ENCODE measurements around the gene TMEM132D. TPM values are rescaled to one million over a fixed set of nuclear protein-coding genes. Genes with fewer than 3 reads are reported as not detected.

Gene TMEM132D
- total RNA-seq, 2 experiments from 2014 or later, result not detected

DNA sequence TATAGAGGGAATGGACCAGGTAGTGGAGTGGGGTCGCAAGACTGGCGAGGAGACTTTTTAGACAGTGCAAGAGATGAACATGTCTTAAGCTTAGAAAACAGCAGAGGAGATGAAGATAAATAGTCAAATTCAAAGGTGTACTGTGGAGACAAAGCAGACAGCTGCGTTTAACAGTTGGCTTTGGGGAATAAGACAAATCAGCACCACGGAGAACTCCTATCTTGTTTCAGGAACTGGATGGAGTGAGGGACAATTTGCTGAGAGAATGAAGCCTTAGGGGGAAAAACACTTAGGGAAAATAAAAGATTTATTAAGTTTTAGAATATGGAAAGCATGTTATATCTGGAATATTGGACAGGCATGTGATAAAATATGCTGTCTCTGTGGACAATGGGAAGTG lies 591.8 kb downstream of the TMEM132D start:
- ChIA-PET CTCF (no interaction called here), POLR2A (no interaction called here)

GRCh38 chr12:129310346-129310745 lies 593.5 kb downstream of the TMEM132D start:
- CTCF ChIA-PET, result no interaction called here
- POLR2A ChIA-PET, result no interaction called here

- ChIA-PET POLR2A (no interaction called here), CTCF (no interaction called here)
Observed at GRCh38 chr12:129305851-129306250, 598.0 kb downstream of the TMEM132D start.

DNA sequence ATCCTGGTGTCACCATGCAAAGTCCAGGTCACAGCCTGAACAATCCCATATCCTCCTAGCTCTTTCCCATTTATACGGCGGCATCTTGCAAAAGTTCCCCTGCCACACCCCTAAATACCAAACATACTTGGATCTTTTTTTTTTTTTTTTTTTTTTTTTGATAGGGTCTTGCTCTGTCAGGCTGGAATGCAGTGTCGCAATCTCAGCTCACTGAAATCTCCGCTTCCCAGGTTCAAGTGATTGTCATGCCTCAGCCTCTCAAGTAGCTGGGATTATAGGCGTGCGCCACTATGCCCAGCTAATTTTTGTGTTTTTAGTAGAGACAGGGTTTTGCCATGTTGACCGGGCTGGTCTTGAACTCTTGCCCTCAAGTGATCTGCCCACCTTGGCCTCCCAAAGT lies 599.3 kb downstream of the TMEM132D start:
- ChIA-PET POLR2A (no interaction called here), CTCF (no interaction called here)

GRCh38 chr12:129300011-129300410 lies 603.8 kb downstream of the TMEM132D start:
- ChIA-PET CTCF (no interaction called here), POLR2A (no interaction called here)

- ChIA-PET CTCF (no interaction called here), POLR2A (no interaction called here)
Observed at GRCh38 chr12:129298921-129299320, 604.9 kb downstream of the TMEM132D start.

DNA sequence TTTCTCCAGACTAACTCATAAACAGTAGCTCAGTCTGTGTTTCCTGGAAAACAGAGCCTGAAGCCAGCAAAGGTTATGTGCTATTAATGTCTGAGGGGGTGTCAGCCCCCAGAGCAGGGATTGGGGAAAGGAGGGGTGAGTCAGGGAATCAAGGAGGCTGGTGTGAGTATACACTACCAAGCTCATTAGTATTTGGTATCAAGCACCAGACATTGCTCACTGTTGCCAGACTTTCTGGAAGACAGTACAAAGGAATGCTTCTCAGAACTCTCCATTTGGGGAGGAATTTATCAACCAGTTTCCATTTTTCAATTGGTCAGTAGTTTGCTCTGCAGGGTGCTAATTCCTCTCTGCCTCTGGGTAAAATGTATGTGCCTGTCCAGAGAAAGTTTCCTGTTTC lies 607.2 kb downstream of the TMEM132D start:
- POLR2A ChIA-PET, result no interaction called here
- CTCF ChIA-PET, result no interaction called here

- POLR2A ChIA-PET, result no interaction called here
Observed at GRCh38 chr12:129294868-129295267, 609.0 kb downstream of the TMEM132D start.

GRCh38 chr12:129279771-129280170 lies 624.1 kb downstream of the TMEM132D start:
- ChIA-PET CTCF (no interaction called here), POLR2A (no interaction called here)

More at GRCh38 chr12:129294868-129295267, 609.0 kb downstream of the TMEM132D start:
- CTCF ChIA-PET, result no interaction called here

DNA sequence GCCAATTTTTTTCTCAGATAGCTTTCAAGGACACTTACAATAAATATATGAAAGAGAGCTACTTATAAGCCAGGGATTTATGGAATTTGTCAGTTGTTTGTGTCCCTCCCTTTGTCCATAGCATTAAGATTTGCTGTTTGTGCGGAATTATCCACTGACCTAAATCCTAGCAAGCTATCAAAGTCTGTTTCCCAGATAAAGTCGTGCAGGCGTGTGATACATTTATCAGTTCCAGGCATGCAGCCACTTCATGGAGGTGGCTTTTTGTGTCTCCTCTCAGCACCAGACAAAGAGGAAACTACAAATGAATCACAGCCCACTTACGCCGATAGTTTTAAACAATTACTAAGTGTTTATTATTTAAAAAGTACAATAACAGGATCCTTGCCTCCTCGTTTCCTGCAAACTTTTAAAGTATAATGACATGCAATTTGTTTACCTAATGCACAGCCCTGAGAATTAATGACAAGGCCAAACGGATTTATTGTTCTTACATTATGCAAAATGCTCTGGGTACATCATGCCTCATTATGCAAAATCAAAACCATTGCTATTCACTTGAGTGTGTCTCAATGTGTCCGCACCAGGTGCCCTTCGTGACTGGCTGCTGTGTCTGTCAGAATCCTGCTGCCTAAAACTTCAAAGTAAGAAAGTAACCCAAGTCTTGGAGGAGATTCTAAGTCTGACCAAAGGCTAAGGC lies 627.3 kb downstream of the TMEM132D start:
- CTCF ChIA-PET, result no interaction called here

DNA sequence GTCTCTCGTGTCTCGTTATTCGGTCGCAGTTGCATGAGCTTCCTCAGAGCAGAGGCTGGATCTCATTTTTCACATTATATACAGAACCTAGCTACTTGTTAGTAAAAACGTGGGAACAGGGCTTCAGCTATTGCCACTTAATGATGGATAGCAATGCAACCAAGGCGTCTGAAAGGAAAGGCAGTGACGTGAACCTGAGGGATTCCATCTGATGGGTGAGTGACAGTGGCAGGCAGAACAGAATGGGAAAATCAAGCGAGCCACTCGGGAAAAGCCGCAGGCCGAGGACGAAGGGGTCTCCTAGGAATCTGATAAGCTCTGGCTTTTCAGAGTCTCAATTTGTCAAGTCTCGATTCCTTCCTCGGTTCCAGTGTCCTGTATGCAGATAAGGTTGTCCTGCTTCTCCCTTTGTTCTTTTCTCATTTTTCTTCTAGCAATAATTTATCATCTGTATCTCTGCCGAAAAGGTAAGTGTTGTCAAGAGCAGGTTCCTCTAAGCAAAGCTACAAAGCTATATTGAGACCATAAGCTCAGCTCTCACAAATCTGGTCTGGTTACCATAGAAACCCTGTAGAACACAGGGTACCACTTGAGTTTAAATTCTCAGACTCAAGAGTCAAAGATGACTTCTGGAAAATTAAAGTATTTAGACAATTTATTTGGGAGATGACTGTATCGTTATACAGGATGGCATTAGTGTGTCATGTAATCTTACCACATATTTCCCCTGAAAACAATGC lies 633.9 kb downstream of the TMEM132D start:
- ChIA-PET CTCF (no interaction called here), POLR2A (no interaction called here)

More for the DNA sequence above, 627.3 kb downstream of the TMEM132D start:
- POLR2A ChIA-PET, result no interaction called here

- ChIA-PET CTCF (no interaction called here), POLR2A (no interaction called here)
Observed at GRCh38 chr12:129258781-129259318, 645.0 kb downstream of the TMEM132D start.

- CTCF ChIA-PET, result no interaction called here
- POLR2A ChIA-PET, result no interaction called here
Observed at GRCh38 chr12:129257524-129257923, 646.3 kb downstream of the TMEM132D start.

GRCh38 chr12:129246630-129247029 lies 657.2 kb downstream of the TMEM132D start:
- ChIA-PET CTCF (no interaction called here), POLR2A (no interaction called here)

DNA sequence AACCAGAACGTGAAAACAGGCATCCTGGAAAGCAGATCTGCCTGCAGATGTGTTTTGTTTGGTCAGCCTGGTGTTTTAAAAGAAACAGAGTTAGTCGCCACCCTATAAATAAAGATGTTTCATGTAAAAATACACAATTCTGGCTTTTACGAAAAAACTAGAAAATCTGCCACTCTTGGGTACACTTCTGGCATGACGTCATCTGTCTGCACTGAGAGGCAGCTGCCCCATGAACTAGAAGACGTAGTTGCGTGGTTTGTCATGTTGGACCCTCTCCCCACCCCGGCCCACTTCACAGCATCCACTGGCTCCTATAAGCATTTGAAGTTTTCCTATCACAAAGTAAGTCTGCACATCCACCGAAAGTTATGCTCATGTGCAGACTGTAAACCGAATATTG lies 658.1 kb downstream of the TMEM132D start:
- ChIA-PET CTCF (no interaction called here), POLR2A (no interaction called here)

- ChIA-PET POLR2A (no interaction called here), CTCF (no interaction called here)
Observed at GRCh38 chr12:129241852-129242251, 662.0 kb downstream of the TMEM132D start.

DNA sequence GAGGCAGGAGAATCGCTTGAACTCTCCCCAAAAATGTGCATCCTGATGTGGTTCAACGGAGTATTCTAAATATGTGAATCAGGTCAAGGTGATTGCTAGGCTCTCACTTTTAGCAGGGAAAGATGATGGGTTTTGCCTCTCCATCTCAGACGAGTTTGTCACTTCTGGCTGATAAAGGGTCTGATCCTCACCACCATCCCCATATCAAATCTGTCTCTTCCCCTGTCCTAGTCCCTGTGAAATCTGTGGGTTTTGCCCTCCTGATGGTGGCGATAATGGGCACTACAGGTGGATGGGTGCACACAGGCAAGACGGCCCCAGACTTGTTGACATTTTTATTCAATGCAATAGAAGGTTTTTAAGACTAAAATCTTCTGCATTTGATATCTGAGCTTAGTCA lies 665.9 kb downstream of the TMEM132D start:
- POLR2A ChIA-PET, result no interaction called here
- CTCF ChIA-PET, result no interaction called here

DNA sequence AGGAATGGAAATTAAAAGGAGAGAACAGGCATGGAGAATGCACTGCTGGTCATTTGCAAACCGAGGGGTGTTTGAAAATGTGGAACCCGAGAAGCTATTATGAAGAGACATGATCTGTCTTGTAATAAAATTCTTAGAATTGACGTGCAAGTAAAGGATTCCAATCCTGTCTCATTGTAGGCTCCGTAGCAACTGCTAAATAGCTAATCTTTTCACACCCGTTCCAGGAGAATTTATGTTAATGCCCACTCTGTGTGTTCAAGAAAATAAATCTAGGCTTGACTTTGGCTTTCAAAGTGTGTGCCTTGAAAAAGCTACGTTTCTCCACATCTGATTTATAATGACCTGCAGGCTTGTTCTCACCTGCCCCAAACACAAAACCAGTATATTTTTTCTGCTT lies 669.6 kb downstream of the TMEM132D start:
- CTCF ChIA-PET, result no interaction called here
- POLR2A ChIA-PET, result no interaction called here

DNA sequence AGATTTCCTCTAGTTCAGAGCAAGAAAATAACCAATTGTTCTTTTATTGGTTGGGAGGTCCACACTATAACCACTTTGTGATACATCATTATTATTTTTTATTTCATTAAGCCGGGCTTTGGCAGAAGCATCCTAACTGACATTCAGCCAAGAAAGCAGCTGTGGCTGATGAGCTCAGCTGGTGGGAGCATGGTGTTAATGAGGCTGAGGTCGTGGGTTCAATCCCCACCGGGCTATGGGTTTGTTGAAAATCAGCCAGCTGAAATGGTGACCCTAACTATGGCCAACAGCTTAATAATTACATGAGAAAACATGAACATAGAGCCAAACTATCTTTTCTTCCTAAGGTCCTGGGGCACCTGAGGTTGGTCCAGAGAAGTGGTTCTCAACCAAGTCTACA lies 672.3 kb downstream of the TMEM132D start:
- POLR2A ChIA-PET, result no interaction called here
- CTCF ChIA-PET, result no interaction called here

DNA sequence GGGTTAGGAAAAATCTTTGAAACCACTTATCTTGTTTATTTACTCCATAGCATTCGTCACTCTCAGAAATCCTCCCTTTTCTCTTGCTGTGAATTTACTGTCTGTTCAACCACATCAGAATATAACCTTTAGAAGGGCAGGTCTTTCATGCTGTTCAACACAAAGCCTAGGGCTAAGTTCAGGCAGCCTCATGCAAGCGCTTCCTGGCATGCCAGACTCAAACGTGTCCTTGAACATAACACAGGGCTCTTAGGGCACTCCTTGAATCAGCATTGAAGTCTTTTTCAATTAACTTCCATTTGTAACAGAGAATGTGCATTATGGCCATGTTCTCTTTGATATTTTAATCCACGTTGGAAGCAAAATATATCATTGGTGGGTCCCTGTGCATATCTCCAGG lies 672.8 kb downstream of the TMEM132D start:
- CTCF ChIA-PET, result no interaction called here
- POLR2A ChIA-PET, result no interaction called here

DNA sequence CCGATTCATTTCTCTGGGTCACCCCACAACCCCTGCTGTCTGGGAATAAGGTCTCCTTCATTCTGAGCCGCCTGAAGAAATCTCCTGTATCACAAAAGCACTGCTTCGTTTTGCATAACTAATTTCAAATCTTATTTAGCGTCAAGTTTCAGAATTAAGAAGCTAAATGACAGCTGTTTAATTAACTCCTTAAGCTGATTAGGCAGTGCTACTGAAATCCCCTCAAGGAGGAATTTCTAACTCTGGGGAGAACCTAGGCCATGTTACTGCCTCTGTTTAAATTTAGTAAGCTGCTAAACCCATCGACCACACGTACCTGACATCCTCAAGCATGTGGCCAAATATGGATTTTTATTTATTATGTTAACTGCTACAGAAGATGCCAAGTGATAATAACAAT lies 677.0 kb downstream of the TMEM132D start:
- ChIA-PET POLR2A (no interaction called here), CTCF (no interaction called here)

DNA sequence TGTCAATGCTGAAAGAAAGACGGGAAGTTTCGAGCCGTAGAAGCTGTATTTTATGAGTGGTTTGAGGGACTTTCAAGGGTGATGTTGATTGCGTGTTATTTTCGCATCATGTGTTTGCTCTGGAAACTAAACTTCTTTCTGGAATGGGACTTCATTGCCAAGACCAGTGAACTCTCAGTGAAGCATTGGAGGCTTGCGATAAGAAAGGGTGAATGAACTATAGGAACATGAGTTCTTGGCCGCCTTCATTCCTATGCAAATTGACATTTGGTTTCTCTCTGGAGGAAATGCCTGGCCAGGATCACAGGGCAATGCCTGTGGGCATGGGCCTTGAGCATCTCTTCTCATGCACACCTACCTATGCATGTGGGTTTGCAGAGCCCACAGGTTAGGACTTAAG lies 677.8 kb downstream of the TMEM132D start:
- ChIA-PET CTCF (no interaction called here), POLR2A (no interaction called here)

Measured in activated CD8-positive, alpha-beta memory T cell treated with anti-CD3 and anti-CD28 coated beads for 36 hours (primary cell).